Measurements from ENCODE around the gene LRRC36.

DNA sequence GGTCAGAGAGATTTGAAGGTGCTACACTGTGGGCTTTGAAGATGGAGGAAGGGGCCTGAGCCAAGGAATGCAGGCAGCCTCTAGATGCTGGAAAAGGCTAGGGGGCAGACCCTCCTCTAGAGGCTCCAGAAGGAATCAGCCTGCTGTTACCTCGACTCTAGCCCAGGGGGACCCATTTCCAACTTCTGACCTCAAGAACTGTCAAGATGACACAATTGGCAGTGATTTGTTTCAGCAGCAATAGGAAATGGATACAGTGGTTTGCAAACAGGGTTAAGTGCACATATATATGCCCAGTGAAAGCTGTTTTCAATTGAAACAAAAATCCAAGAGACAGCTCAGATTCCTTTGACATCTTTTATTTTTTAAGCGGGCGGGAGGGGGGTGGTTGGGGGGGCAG, 93.3 kb downstream of the LRRC36 start:
- TF ChIP-seq, protein P1, sequence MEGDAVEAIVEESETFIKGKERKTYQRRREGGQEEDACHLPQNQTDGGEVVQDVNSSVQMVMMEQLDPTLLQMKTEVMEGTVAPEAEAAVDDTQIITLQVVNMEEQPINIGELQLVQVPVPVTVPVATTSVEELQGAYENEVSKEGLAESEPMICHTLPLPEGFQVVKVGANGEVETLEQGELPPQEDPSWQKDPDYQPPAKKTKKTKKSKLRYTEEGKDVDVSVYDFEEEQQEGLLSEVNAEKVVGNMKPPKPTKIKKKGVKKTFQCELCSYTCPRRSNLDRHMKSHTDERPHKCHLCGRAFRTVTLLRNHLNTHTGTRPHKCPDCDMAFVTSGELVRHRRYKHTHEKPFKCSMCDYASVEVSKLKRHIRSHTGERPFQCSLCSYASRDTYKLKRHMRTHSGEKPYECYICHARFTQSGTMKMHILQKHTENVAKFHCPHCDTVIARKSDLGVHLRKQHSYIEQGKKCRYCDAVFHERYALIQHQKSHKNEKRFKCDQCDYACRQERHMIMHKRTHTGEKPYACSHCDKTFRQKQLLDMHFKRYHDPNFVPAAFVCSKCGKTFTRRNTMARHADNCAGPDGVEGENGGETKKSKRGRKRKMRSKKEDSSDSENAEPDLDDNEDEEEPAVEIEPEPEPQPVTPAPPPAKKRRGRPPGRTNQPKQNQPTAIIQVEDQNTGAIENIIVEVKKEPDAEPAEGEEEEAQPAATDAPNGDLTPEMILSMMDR (IDR thresholded peaks at IDR 0.05): no peak
- no peak for TF ChIP-seq POLR2AphosphoS5 (IDR thresholded peaks at IDR 0.05)
